Gastrocnemius medialis (tissue), 4 donors: Measurements from ENCODE around the gene KRT15.
"Not testable (repeated sequence)": the region's sequence is repeated elsewhere in the genome, so short reads cannot be mapped to it uniquely, and the experiment has no call there.

ENCODE experiments used
- CTCF ChIP-seq, 5 experiments: fragments of 450-650 bp in 3 of 5; fragments of 200-600 bp in 2 of 5; sonication (generic) in 2 of 5; IDR thresholded peaks in 4 of 5; conservative IDR thresholded peaks in 1 of 5; 1 replicate in 4 of 5; 2 replicates in 1 of 5; pipeline ENCODE4 v1.5.1; 2016 to 2019; ENCODE audit warnings: antibody characterized with exemption in 5 of 5, mild to moderate bottlenecking in 3 of 5, moderate library complexity in 3 of 5
- POLR2A ChIP-seq, 2 donors: fragments of 450-650 bp; IDR thresholded peaks; one replicate each; pipeline ENCODE4 v1.6.1; 2017; ENCODE audit warnings: antibody characterized with exemption in 2 of 2, mild to moderate bottlenecking in 2 of 2, moderate library complexity in 2 of 2

- TF ChIP-seq CTCF (IDR thresholded peaks at IDR 0.05 in 4 of 5, conservative IDR thresholded peaks at IDR 0.05 in 1 of 5); POLR2A (IDR thresholded peaks at IDR 0.05): not testable (repeated sequence)
These were observed 24.1 kb upstream of the KRT15 start for GRCh38 chr17:41542786-41543185.
